H1 (cell line): ENCODE results near the gene P2RX7. TPM values are rescaled to one million over a fixed set of nuclear protein-coding genes. Genes with fewer than 3 reads are reported as not detected.

Source experiments
- CTCF ChIA-PET: fragments of 300-600 bp; sonication (Branson Sonifier 250); formaldehyde crosslinking; loops from one replicate; lab custom pipeline; 2021; ENCODE audit not compliant: partially characterized antibody; lab: Charles Lee
- POLR2A ChIA-PET: fragments of 300-600 bp; sonication (Branson Sonifier 250); formaldehyde crosslinking; loops from one replicate; lab custom pipeline; 2021; ENCODE audit warnings: inconsistent platforms; ENCODE audit not compliant: partially characterized antibody; lab: Charles Lee
- DNase-seq, 2 experiments: peaks; one replicate each; pipeline versions ENCODE4 v3.0.0 to v3.0.0-alpha.2; 2010 to 2022; ENCODE audit warnings: low spot score in 2 of 2, low read depth in 1 of 2, mixed read lengths in 1 of 2
- FAIRE-seq: peaks from 2 replicates; lab custom pipeline; 2011; peaks lifted over from hg19 to GRCh38; lab: Jason Lieb, UNC
- H2AFZ ChIP-seq: 2 replicates; pipeline ENCODE4 v1.8.1; 2012; ENCODE audit warnings: low read length, inconsistent platforms
- H2AK5ac ChIP-seq: 2 replicates; pipeline ENCODE4 v1.6.1; 2013; ENCODE audit warnings: low read depth, low read length
- H2BK120ac ChIP-seq: replicated peaks from 2 replicates; pipeline ENCODE3; 2013; ENCODE audit warnings: low read depth, low read length, inconsistent platforms
- H2BK12ac ChIP-seq: 2 replicates; pipeline ENCODE4 v1.6.1; 2013; ENCODE audit warnings: low read depth, low read length
- H2BK15ac ChIP-seq: 2 replicates; pipeline ENCODE4 v1.6.1; 2013; ENCODE audit warnings: low read length
- H2BK20ac ChIP-seq: 2 replicates; pipeline ENCODE4 v1.6.1; 2013; ENCODE audit warnings: low read length
- H2BK5ac ChIP-seq: 2 replicates; pipeline ENCODE4 v1.6.1; 2013; ENCODE audit warnings: low read depth, low read length
- H3K14ac ChIP-seq: 2 replicates; pipeline ENCODE4 v1.6.1; 2013; ENCODE audit warnings: inconsistent platforms; ENCODE audit not compliant: insufficient read length
- H3K18ac ChIP-seq: 2 replicates; pipeline ENCODE4 v1.6.1; 2013; ENCODE audit warnings: low read length; ENCODE audit errors: extremely low read depth
- H3K23ac ChIP-seq: 2 replicates; pipeline ENCODE4 v1.6.1; 2013; ENCODE audit warnings: inconsistent platforms; ENCODE audit not compliant: insufficient read length
- H3K23me2 ChIP-seq: 2 replicates; pipeline ENCODE4 v1.6.1; 2013; ENCODE audit warnings: low read depth, low read length
- H3K27ac ChIP-seq: 2 replicates; pipeline ENCODE4 v1.6.1; 2011; ENCODE audit warnings: low read depth, low read length, inconsistent platforms
- H3K27me3 ChIP-seq, 4 experiments: replicated peaks in 1 of 4; 1 replicate in 1 of 4; 2 replicates in 3 of 4; pipeline versions ENCODE4 v1.6.1 to v1.8.1; 2011 to 2013; ENCODE audit warnings: low read length in 3 of 4, mild to moderate bottlenecking in 3 of 4, inconsistent platforms in 2 of 4, mixed read lengths in 2 of 4, moderate library complexity in 1 of 4; ENCODE audit not compliant: control insufficient read depth in 3 of 4, insufficient read depth in 3 of 4; ENCODE audit errors: extremely low read depth in 1 of 4
- H3K36me3 ChIP-seq, 4 experiments: 2 replicates each; pipeline versions ENCODE4 v1.6.1 to v1.8.1; 2011 to 2013; ENCODE audit warnings: mild to moderate bottlenecking in 4 of 4, low read length in 3 of 4, moderate library complexity in 2 of 4, control low read depth in 1 of 4, inconsistent platforms in 1 of 4; ENCODE audit not compliant: insufficient read depth in 4 of 4, control insufficient read depth in 2 of 4
- H3K4ac ChIP-seq: replicated peaks from 2 replicates; pipeline ENCODE3; 2013; ENCODE audit warnings: low read length, low read depth, mixed read lengths, inconsistent platforms; ENCODE audit not compliant: insufficient read length
- H3K4me1 ChIP-seq, 4 experiments: replicated peaks in 1 of 4; 1 replicate in 1 of 4; 2 replicates in 3 of 4; pipeline versions ENCODE4 v1.6.1 to v1.8.1; 2011 to 2013; ENCODE audit warnings: low read length in 3 of 4, inconsistent platforms in 2 of 4, mixed read lengths in 1 of 4; ENCODE audit not compliant: insufficient read depth in 4 of 4, control insufficient read depth in 3 of 4
- H3K4me2 ChIP-seq, 2 experiments: 2 replicates each; pipeline versions ENCODE4 v1.6.1 to v1.8.1; 2011 to 2013; ENCODE audit warnings: low read depth in 2 of 2, low read length in 2 of 2, control low read depth in 1 of 2, inconsistent platforms in 1 of 2, mild to moderate bottlenecking in 1 of 2; ENCODE audit not compliant: insufficient read depth in 1 of 2
- H3K4me3 ChIP-seq, 4 experiments: fragments of 200-600, 300-600 bp in 1 of 4; sonication (generic), shearing (Covaris generic), sonication (Bioruptor Twin) in 1 of 4; 2 replicates each; pipeline versions ENCODE4 v1.5.1 to v1.8.1; 2011 to 2016; ENCODE audit warnings: low read length in 4 of 4, low read depth in 3 of 4, control low read depth in 2 of 4, inconsistent platforms in 2 of 4, mild to moderate bottlenecking in 2 of 4, mixed read lengths in 1 of 4, moderate library complexity in 1 of 4; ENCODE audit not compliant: insufficient read depth in 2 of 4; ENCODE audit errors: extremely low read depth in 1 of 4
- H3K56ac ChIP-seq: replicated peaks from 2 replicates; pipeline ENCODE3; 2013; ENCODE audit warnings: low read depth, mild to moderate bottlenecking, mixed read lengths, low read length, inconsistent platforms; ENCODE audit not compliant: insufficient read length
- H3K79me1 ChIP-seq: 2 replicates; pipeline ENCODE4 v1.6.1; 2013; ENCODE audit warnings: low read depth, low read length, control low read depth
- H3K79me2 ChIP-seq, 2 experiments: 2 replicates each; pipeline versions ENCODE4 v1.6.1 to v1.8.1; 2012 to 2013; ENCODE audit warnings: low read length in 2 of 2, mild to moderate bottlenecking in 2 of 2, inconsistent platforms in 1 of 2; ENCODE audit not compliant: insufficient read depth in 2 of 2, control insufficient read depth in 1 of 2
- H3K9ac ChIP-seq, 4 experiments: replicated peaks in 1 of 4; 1 replicate in 1 of 4; 2 replicates in 3 of 4; pipeline versions ENCODE4 v1.6.1 to v1.8.1; 2011 to 2013; ENCODE audit warnings: low read depth in 3 of 4, low read length in 3 of 4, control low read depth in 2 of 4, mild to moderate bottlenecking in 2 of 4, moderate library complexity in 2 of 4, inconsistent platforms in 1 of 4; ENCODE audit errors: extremely low read depth in 1 of 4
- H3K9me3 ChIP-seq, 2 experiments: 2 replicates each; pipeline versions ENCODE4 v1.6.1 to v1.8.1; 2012 to 2013; ENCODE audit warnings: mild to moderate bottlenecking in 2 of 2, moderate library complexity in 2 of 2, control low read depth in 1 of 2, inconsistent platforms in 1 of 2, low read depth in 1 of 2, low read length in 1 of 2, mixed read lengths in 1 of 2; ENCODE audit not compliant: insufficient read depth in 2 of 2
- H4K20me1 ChIP-seq, 2 experiments: replicated peaks in 1 of 2; 2 replicates each; pipeline versions ENCODE3 to v1.8.1; 2011 to 2013; ENCODE audit warnings: inconsistent platforms in 2 of 2, low read length in 2 of 2, mild to moderate bottlenecking in 1 of 2; ENCODE audit not compliant: insufficient read depth in 2 of 2, control insufficient read depth in 1 of 2
- H4K5ac ChIP-seq: 2 replicates; pipeline ENCODE4 v1.6.1; 2013; ENCODE audit warnings: low read length, low read depth, mixed read lengths, inconsistent platforms; ENCODE audit not compliant: insufficient read length
- H4K8ac ChIP-seq: 2 replicates; pipeline ENCODE4 v1.8.0; 2013; ENCODE audit warnings: mild to moderate bottlenecking, moderate library complexity, low read length, inconsistent platforms; ENCODE audit not compliant: insufficient read depth; ENCODE audit errors: extremely low read depth
- H4K91ac ChIP-seq: replicated peaks from 2 replicates; pipeline ENCODE3; 2013; ENCODE audit warnings: low read length, mixed read lengths, inconsistent platforms; ENCODE audit not compliant: insufficient read length
- CBX8 ChIP-seq: fragments of 300-800, 300-1000 bp; sonication (generic); IDR thresholded peaks from 2 replicates; pipeline ENCODE4 v1.7.1; 2016; ENCODE audit warnings: low read depth, low read length, borderline replicate concordance
- RXRA ChIP-seq: IDR thresholded peaks from 2 replicates; pipeline ENCODE4 v1.6.1; 2011; ENCODE audit warnings: low read depth, mild to moderate bottlenecking, low read length, moderate library complexity; ENCODE audit not compliant: insufficient read depth
- TAF1 ChIP-seq: IDR thresholded peaks from 2 replicates; pipeline ENCODE4 v1.6.1; 2011; ENCODE audit warnings: mild to moderate bottlenecking, low read depth, low read length
- WGBS, 2 experiments: shearing (Covaris generic) in 1 of 2; methylation state at CpG; one replicate each; pipeline versions ENCODE4 v1.1.6 to v1.1.7; 2013 to 2015; ENCODE audit warnings: low lambda C conversion rate in 2 of 2, mixed read lengths in 2 of 2, inconsistent platforms in 1 of 2, low coverage in 1 of 2, missing lambda C conversion rate in 1 of 2; ENCODE audit not compliant: insufficient replicate concordance in 2 of 2, insufficient coverage in 1 of 2, insufficient read length in 1 of 2; ENCODE audit errors: extremely low coverage in 1 of 2, missing lambda C conversion rate in 1 of 2; 5-methylcytosine and 5-hydroxymethylcytosine counted together
- polyA plus RNA-seq, 7 experiments: library from polyadenylated mRNA; depleted of rRNA in 3 of 7; stranded (reverse) in 5 of 7; unstranded in 2 of 7; fragments of >200 nt in 5 of 7; fragments of 200-250 nt in 2 of 7; gene quantifications; 1 replicate in 5 of 7; 2 replicates in 1 of 7; 4 replicates in 1 of 7; pipeline versions ENCODE4 v1.2.1 to v1.2.3, GENCODE V29; 2011 to 2013; ENCODE audit warnings: missing spikeins in 2 of 7, mixed read lengths in 2 of 7
- total RNA-seq: library from RNA; stranded (reverse); fragmentation: NEBNext Ultra II Directional; extraction: Animal tissue kit (Norgen Biotek cat#: 25700); gene quantifications from 2 replicates; pipeline ENCODE4 v1.2.1, GENCODE V29; 2021

The P2RX7 gene
- total and polyA plus RNA-seq, 2 of the 8 experiments (the other 6 are each of a cell fraction or from before 2014, with no cell fraction given), result 0.38 to 0.56 TPM

- Histone ChIP-seq H2BK120ac (no peak overlapping the region), H4K91ac (no peak overlapping the region), H3K4ac (no peak overlapping the region), H3K4me2 (no peak overlapping the region), H3K27me3 (no peaks in the 10 kb centered on the region), H3K14ac (no peak overlapping the region), H4K20me1 (no peaks in the 10 kb centered on the region), H3K79me2 (no peaks in the 10 kb centered on the region), H2AFZ (no peak overlapping the region), H3K36me3 (no peaks in the 10 kb centered on the region), H2AK5ac (no peak overlapping the region), H3K9me3 (no peaks in the 10 kb centered on the region; a peak in 1 of 4 replicates), H3K23ac (no peak overlapping the region), H3K9ac (no peak overlapping the region), H3K79me1 (no peaks in the 10 kb centered on the region), H2BK5ac (no peak overlapping the region), H4K8ac (no peak overlapping the region), H3K4me1 (peaks cover 0 to 4% (median 0%) of the 10 kb centered on the region in 4 experiments; a peak in 1 of 7 replicates), H3K4me3 (no peak overlapping the region), H2BK12ac (no peak overlapping the region), H2BK20ac (no peak overlapping the region), H3K23me2 (no peaks in the 10 kb centered on the region), H3K56ac (no peak overlapping the region), H3K18ac (no peak overlapping the region), H2BK15ac (no peak overlapping the region), H3K27ac (no peak overlapping the region), H4K5ac (no peak overlapping the region)
- ChIA-PET CTCF (interaction anchor here (0.6 to 2.6 kb wide), 5 partner anchors 10 to 59 kb away, joined by 3 to 23 read pairs (median 3); no protein-coding TSS in a partner anchor), POLR2A (interaction anchor here (0.5 kb wide), 1 partner anchor 112 kb away, joined by 3 read pairs; no protein-coding TSS in a partner anchor)
- DNase-seq (peak in 1 of 2 experiments; percentile 8), FAIRE-seq (no peak)
- TF ChIP-seq CBX8 (no peak), RXRA (no peak), TAF1 (no peak)
- WGBS, 2 experiments, result 97% methylated on average over 6 of the region's 6 CpGs; no CpG with 5 or more reads in 1 of the 2 experiments
Observed at GRCh38 chr12:121088195-121088585, 44.5 kb upstream of the P2RX7 start.
